OCI-LY3 (cell line): Measurements from ENCODE around the gene ARHGEF26.

Experiments
- EZH2phosphoT487 ChIP-seq: fragments of 200-600 bp; shearing (Covaris generic); IDR thresholded peaks from 2 replicates; pipeline ENCODE4 v1.6.1; 2018; ENCODE audit warnings: antibody characterized with exemption, mixed run types, low read depth
- TF ChIP-seq, protein P1 (sequence below): fragments of 200-600, 300-600 bp; sonication (generic); IDR thresholded peaks from 2 replicates; pipeline ENCODE4 v1.5.1; 2014; ENCODE audit warnings: antibody characterized with exemption, low read length, low read depth

DNA sequence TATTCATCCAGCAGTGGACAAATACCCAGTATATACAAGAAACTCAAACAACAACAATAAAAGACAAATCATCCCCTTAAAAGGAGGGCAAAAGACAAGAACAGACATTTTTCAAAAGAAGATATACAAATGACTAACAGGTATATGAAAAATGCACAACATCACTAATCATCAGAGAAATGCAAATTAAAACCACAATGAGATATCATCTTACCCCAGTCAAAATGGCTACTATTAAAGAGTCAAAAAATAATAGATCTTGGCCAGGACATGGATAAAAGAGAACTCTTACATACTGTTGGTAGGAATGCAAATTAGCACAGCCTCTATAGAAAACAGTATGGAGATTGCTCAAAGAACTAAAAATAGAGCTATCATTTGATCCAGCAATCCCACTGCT lies 186.2 kb downstream of the ARHGEF26 start:
- TF ChIP-seq, protein P1, sequence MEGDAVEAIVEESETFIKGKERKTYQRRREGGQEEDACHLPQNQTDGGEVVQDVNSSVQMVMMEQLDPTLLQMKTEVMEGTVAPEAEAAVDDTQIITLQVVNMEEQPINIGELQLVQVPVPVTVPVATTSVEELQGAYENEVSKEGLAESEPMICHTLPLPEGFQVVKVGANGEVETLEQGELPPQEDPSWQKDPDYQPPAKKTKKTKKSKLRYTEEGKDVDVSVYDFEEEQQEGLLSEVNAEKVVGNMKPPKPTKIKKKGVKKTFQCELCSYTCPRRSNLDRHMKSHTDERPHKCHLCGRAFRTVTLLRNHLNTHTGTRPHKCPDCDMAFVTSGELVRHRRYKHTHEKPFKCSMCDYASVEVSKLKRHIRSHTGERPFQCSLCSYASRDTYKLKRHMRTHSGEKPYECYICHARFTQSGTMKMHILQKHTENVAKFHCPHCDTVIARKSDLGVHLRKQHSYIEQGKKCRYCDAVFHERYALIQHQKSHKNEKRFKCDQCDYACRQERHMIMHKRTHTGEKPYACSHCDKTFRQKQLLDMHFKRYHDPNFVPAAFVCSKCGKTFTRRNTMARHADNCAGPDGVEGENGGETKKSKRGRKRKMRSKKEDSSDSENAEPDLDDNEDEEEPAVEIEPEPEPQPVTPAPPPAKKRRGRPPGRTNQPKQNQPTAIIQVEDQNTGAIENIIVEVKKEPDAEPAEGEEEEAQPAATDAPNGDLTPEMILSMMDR: no peak
- no peak for TF ChIP-seq EZH2phosphoT487
